ENCODE data around the gene OR9G4. TPM values are rescaled to one million over a fixed set of nuclear protein-coding genes. Genes with fewer than 3 reads are reported as not detected.

The OR9G4 gene
- total RNA-seq, result not detected

- DNase-seq, result no peak
Measured at GRCh38 chr11:56748597-56748996, at the start of gene OR9G4. Gene OR9G4, minus strand, starts transcription at chr11:56748697. Its CDS starts 4,931 bp downstream, at chr11:56743766.

GRCh38 chr11:56783448-56784041 is 35.0 kb upstream of the OR9G4 start:
- no peak for DNase-seq

- DNase-seq, result no peak
Measured at GRCh38 chr11:56782167-56782847, 33.8 kb upstream of the OR9G4 start.

GRCh38 chr11:56776809-56777208 is 28.3 kb upstream of the OR9G4 start:
- DNase-seq, result no peak

- no peak for DNase-seq
Measured at GRCh38 chr11:56764976-56765375, 16.5 kb upstream of the OR9G4 start.

- DNase-seq, result no peak
Measured at GRCh38 chr11:56751480-56751879, 3.0 kb upstream of the OR9G4 start.

- DNase-seq, result no peak
Measured at GRCh38 chr11:56750190-56750589, 1.7 kb upstream of the OR9G4 start.

- no peak for DNase-seq
Measured at GRCh38 chr11:56740886-56741285, 7.6 kb downstream of the OR9G4 start.

GRCh38 chr11:56740107-56740506 is 8.4 kb downstream of the OR9G4 start:
- DNase-seq, result no peak

- DNase-seq, result no peak
Measured at GRCh38 chr11:56720513-56720912, 28.0 kb downstream of the OR9G4 start.

- DNase-seq, result no peak
Measured at GRCh38 chr11:56716379-56716854, 32.1 kb downstream of the OR9G4 start.

- DNase-seq, result no peak
Measured at GRCh38 chr11:56714206-56714605, 34.3 kb downstream of the OR9G4 start.

- DNase-seq, result no peak
Measured at GRCh38 chr11:56706486-56706885, 42.0 kb downstream of the OR9G4 start.

- DNase-seq, result no peak
Measured at GRCh38 chr11:56705784-56706396, 42.6 kb downstream of the OR9G4 start.

- DNase-seq, result no peak
Measured at GRCh38 chr11:56700914-56701485, 47.5 kb downstream of the OR9G4 start.

- no peak for DNase-seq
Measured at GRCh38 chr11:56700242-56700913, 48.1 kb downstream of the OR9G4 start.

- DNase-seq, result no peak
Measured at GRCh38 chr11:56698795-56699194, 49.7 kb downstream of the OR9G4 start, which contains the start of gene OR9G1. Gene OR9G1, plus strand, starts transcription at chr11:56699095. Its CDS starts 1,293 bp downstream, at chr11:56700388.

- no peak for DNase-seq
Measured at GRCh38 chr11:56693428-56693827, 55.1 kb downstream of the OR9G4 start.

Measured in effector CD4-positive, alpha-beta T cell (primary cell).